ENCODE results near the gene DHTKD1. TPM values are rescaled to one million over a fixed set of nuclear protein-coding genes. Genes with fewer than 3 reads are reported as not detected.

DHTKD1 gene
- total RNA-seq, 1 experiment from 2014 or later, result 15.8 TPM

GRCh38 chr10:12109286-12109685 lies 40.5 kb downstream of the DHTKD1 start:
- no peaks in the 10 kb centered on the region for H3K27me3 ChIP-seq (ENCODE audit: control insufficient read depth, insufficient read depth, low read length)
- TF ChIP-seq REST (IDR thresholded peaks at IDR 0.05; ENCODE audit: insufficient read depth in 1 of 2, low read depth in 2 of 2, low read length in 1 of 2), result no peak
- no peak for TF ChIP-seq CTCF (IDR thresholded peaks at IDR 0.05)
- TF ChIP-seq POLR2AphosphoS5 (IDR thresholded peaks at IDR 0.05; ENCODE audit: low read depth, low read length), result no peak
- no peak for TF ChIP-seq TCF7L2 (IDR thresholded peaks at IDR 0.05; ENCODE audit: low read depth, low read length)
- no peak for TF ChIP-seq SIN3A (IDR thresholded peaks at IDR 0.05; ENCODE audit: borderline replicate concordance, insufficient read depth, low read depth, low read length)
- no peak for ATAC-seq
- ChIA-PET CTCF (no interaction called here), POLR2A (interaction anchor here (0.6 kb wide), 1 partner anchor 42 kb away, joined by 4 read pairs; no protein-coding TSS in a partner anchor)
- intact Hi-C loops (cut with micrococcal nuclease; ENCODE audit: unreplicated experiment) (no loop called here), in situ Hi-C loops (cut with HindIII; ENCODE audit: low pct_unique_long_range_greater_than_20kb, low sequenced_read_pairs) (no loop called here)
- BruUV-seq (replicated peaks), result no TSS peak
- H3K4me3 ChIP-seq (ENCODE audit: low read depth in 2 of 2, low read length in 2 of 2), result no peak overlapping the region
- H3K4me1 ChIP-seq (ENCODE audit: control insufficient read depth, insufficient read depth, low read length), result no peaks in the 10 kb centered on the region
- DNase-seq (ENCODE audit: low read depth, low spot score), result no peak
- H3K9me3 ChIP-seq (ENCODE audit: control insufficient read depth, insufficient read depth, low read depth, low read length), result no peaks in the 10 kb centered on the region
- H3K36me3 ChIP-seq (ENCODE audit: control insufficient read depth, insufficient read depth, low read length), result no peaks in the 10 kb centered on the region; the same call in 1 of the 2 replicates
- H3K27ac ChIP-seq (ENCODE audit: low read length), result no peak overlapping the region

GRCh38 chr10:12111528-12111927 lies 42.8 kb downstream of the DHTKD1 start:
- Histone ChIP-seq H3K27me3 (ENCODE audit: control insufficient read depth, insufficient read depth, low read length) (no peaks in the 10 kb centered on the region), H3K4me3 (ENCODE audit: low read depth in 2 of 2, low read length in 2 of 2) (no peak overlapping the region), H3K9me3 (ENCODE audit: control insufficient read depth, insufficient read depth, low read depth, low read length) (no peaks in the 10 kb centered on the region), H3K27ac (ENCODE audit: low read length) (no peak overlapping the region), H3K36me3 (ENCODE audit: control insufficient read depth, insufficient read depth, low read length) (no peaks in the 10 kb centered on the region; the same call in 1 of the 2 replicates), H3K4me1 (ENCODE audit: control insufficient read depth, insufficient read depth, low read length) (no peaks in the 10 kb centered on the region)
- ChIA-PET CTCF (no interaction called here), POLR2A (no interaction called here)
- DNase-seq (ENCODE audit: low read depth, low spot score) (no peak), ATAC-seq (no peak)
- TF ChIP-seq SIN3A (IDR thresholded peaks at IDR 0.05; ENCODE audit: borderline replicate concordance, insufficient read depth, low read depth, low read length) (no peak), CTCF (IDR thresholded peaks at IDR 0.05) (no peak), POLR2AphosphoS5 (IDR thresholded peaks at IDR 0.05; ENCODE audit: low read depth, low read length) (no peak), REST (IDR thresholded peaks at IDR 0.05; ENCODE audit: insufficient read depth in 1 of 2, low read depth in 2 of 2, low read length in 1 of 2) (no peak), TCF7L2 (IDR thresholded peaks at IDR 0.05; ENCODE audit: low read depth, low read length) (no peak)
- intact Hi-C loops (cut with micrococcal nuclease; ENCODE audit: unreplicated experiment), result no loop called here
- no TSS peak for BruUV-seq (replicated peaks)
- in situ Hi-C loops (cut with HindIII; ENCODE audit: low pct_unique_long_range_greater_than_20kb, low sequenced_read_pairs), result no loop called here

Data from Panc1 (cell line).